Natural killer cell (primary cell): ENCODE results near the gene DENND5B. TPM values are rescaled to one million over a fixed set of nuclear protein-coding genes. Genes with fewer than 3 reads are reported as not detected.

ENCODE experiments used
- ATAC-seq, 3 donors: fragments of 150-1000 bp in 2 of 3; fragments of 200-7000 bp in 1 of 3; cut with Tn5 transposase; 1 replicate in 1 of 3; 2 replicates in 2 of 3; pipeline ENCODE4 v1.10.0; 2021; ENCODE audit warnings: mild to moderate bottlenecking in 2 of 3, moderate library complexity in 2 of 3
- DNase-seq, 2 donors: peaks; one replicate each; pipeline versions ENCODE4 v3.0.0 to v3.0.0-alpha.2; 2013 to 2021; ENCODE audit warnings: mixed read lengths in 1 of 2
- H3K27ac ChIP-seq: one replicate; pipeline ENCODE4 v1.5.1; 2013; ENCODE audit warnings: mild to moderate bottlenecking, low read length
- H3K27me3 ChIP-seq: one replicate; pipeline ENCODE4 v1.6.1; 2013; ENCODE audit warnings: low read length; ENCODE audit not compliant: control insufficient read depth, insufficient read depth
- H3K36me3 ChIP-seq: one replicate; pipeline ENCODE4 v1.6.1; 2013; ENCODE audit warnings: low read length; ENCODE audit not compliant: control insufficient read depth, insufficient read depth
- H3K4me1 ChIP-seq: one replicate; pipeline ENCODE4 v1.6.1; 2013; ENCODE audit warnings: low read length; ENCODE audit not compliant: control insufficient read depth, insufficient read depth
- H3K4me3 ChIP-seq: one replicate; pipeline ENCODE4 v1.5.1; 2013; ENCODE audit warnings: low read length
- H3K9me3 ChIP-seq: one replicate; pipeline ENCODE4 v1.6.1; 2013; ENCODE audit warnings: low read length; ENCODE audit not compliant: control insufficient read depth, insufficient read depth
- H3K27ac Mint-ChIP-seq, 2 donors: one replicate each; pipeline ENCODE4 v1.8.0; 2022; ENCODE audit warnings: mild to moderate bottlenecking in 2 of 2, mixed read lengths in 2 of 2, moderate library complexity in 1 of 2
- H3K27me3 Mint-ChIP-seq, 2 donors: one replicate each; pipeline ENCODE4 v1.8.0; 2022; ENCODE audit warnings: low read depth in 2 of 2, mixed read lengths in 2 of 2
- H3K36me3 Mint-ChIP-seq: one replicate; pipeline ENCODE4 v1.8.0; 2022; ENCODE audit warnings: mixed read lengths
- H3K4me1 Mint-ChIP-seq, 2 donors: one replicate each; pipeline ENCODE4 v1.8.0; 2022; ENCODE audit warnings: mixed read lengths in 2 of 2
- H3K4me3 Mint-ChIP-seq: one replicate; pipeline ENCODE4 v1.8.0; 2022; ENCODE audit warnings: mild to moderate bottlenecking, moderate library complexity, mixed read lengths
- H3K9me3 Mint-ChIP-seq, 2 donors: one replicate each; pipeline ENCODE4 v1.8.0; 2022; ENCODE audit warnings: mixed read lengths in 2 of 2
- CTCF ChIP-seq: fragments of 200-600 bp; IDR thresholded peaks from one replicate; pipeline ENCODE4 v1.8.0; 2022; ENCODE audit warnings: antibody characterized with exemption
- WGBS: methylation state at CpG from one replicate; pipeline ENCODE4 v1.1.7; 2013; ENCODE audit warnings: missing lambda C conversion rate; ENCODE audit not compliant: insufficient coverage; 5-methylcytosine and 5-hydroxymethylcytosine counted together
- intact Hi-C: fragments of 100-400 bp; cut with micrococcal nuclease; formaldehyde crosslinking; loops from one replicate; pipeline ENCODE4 v1.14.2; 2022
- total RNA-seq, 4 donors: library from RNA; stranded (reverse); fragments of 120-200 nt in 1 of 4; gene quantifications; one replicate each; pipeline versions ENCODE4 v1.2.3 to v1.2.4, GENCODE V29; 2013 to 2022

The DENND5B gene
- total RNA-seq, 3 donors from 2014 or later (not counting 1 experiment from before 2014, with no cell fraction given): 0.52 to 2.4 (median 0.70) TPM

- Histone ChIP-seq H3K4me1 (no peaks in the 10 kb centered on the region), H3K36me3 (no peaks in the 10 kb centered on the region), H3K27ac (no peak overlapping the region), H3K4me3 (no peak overlapping the region), H3K27me3 (no peaks in the 10 kb centered on the region), H3K9me3 (no peaks in the 10 kb centered on the region)
- WGBS: 80% methylated on average over 5 of the region's 5 CpGs
- H3K4me3 Mint-ChIP-seq: no peak overlapping the region
- DNase-seq (no peak), ATAC-seq (no peak)
- H3K27me3 Mint-ChIP-seq: no peaks in the 10 kb centered on the region
- intact Hi-C loops: no loop called here
- H3K27ac Mint-ChIP-seq: no peak overlapping the region
- no peaks in the 10 kb centered on the region for H3K4me1 Mint-ChIP-seq
- H3K9me3 Mint-ChIP-seq: no peaks in the 10 kb centered on the region
- H3K36me3 Mint-ChIP-seq: no peaks in the 10 kb centered on the region
- TF ChIP-seq CTCF: no peak
Measured at GRCh38 chr12:31479516-31480210, 111.3 kb downstream of the DENND5B start.

- no peaks in the 10 kb centered on the region for H3K36me3 ChIP-seq
- H3K9me3 ChIP-seq: no peaks in the 10 kb centered on the region
- Mint-ChIP-seq H3K27ac (no peak overlapping the region), H3K9me3 (no peaks in the 10 kb centered on the region), H3K36me3 (no peaks in the 10 kb centered on the region), H3K27me3 (no peaks in the 10 kb centered on the region), H3K4me3 (no peak overlapping the region), H3K4me1 (no peaks in the 10 kb centered on the region)
- no peaks in the 10 kb centered on the region for H3K27me3 ChIP-seq
- H3K4me1 ChIP-seq: no peaks in the 10 kb centered on the region
- WGBS: 72% methylated on average over 2 of the region's 3 CpGs
- intact Hi-C loops: no loop called here
- no peak overlapping the region for H3K27ac ChIP-seq
- TF ChIP-seq CTCF: no peak
- no peak overlapping the region for H3K4me3 ChIP-seq
- ATAC-seq (no peak), DNase-seq (no peak)
Measured at GRCh38 chr12:31478898-31479297, 112.0 kb downstream of the DENND5B start.

- ATAC-seq: no peak
- H3K27ac Mint-ChIP-seq: no peak overlapping the region
- no peaks in the 10 kb centered on the region for H3K36me3 Mint-ChIP-seq
- WGBS: 96% methylated on average over 4 of the region's 5 CpGs
- no peak for TF ChIP-seq CTCF
- no peaks in the 10 kb centered on the region for H3K27me3 ChIP-seq
- H3K9me3 ChIP-seq: no peaks in the 10 kb centered on the region
- H3K9me3 Mint-ChIP-seq: no peaks in the 10 kb centered on the region
- no peaks in the 10 kb centered on the region for H3K36me3 ChIP-seq
- no peak overlapping the region for H3K4me3 Mint-ChIP-seq
- H3K4me3 ChIP-seq: no peak overlapping the region
- no peaks in the 10 kb centered on the region for H3K27me3 Mint-ChIP-seq
- no peak overlapping the region for H3K27ac ChIP-seq
- no peaks in the 10 kb centered on the region for H3K4me1 ChIP-seq
- intact Hi-C loops: no loop called here
- no peaks in the 10 kb centered on the region for H3K4me1 Mint-ChIP-seq
- DNase-seq: no peak
Measured at GRCh38 chr12:31478425-31478824, 112.5 kb downstream of the DENND5B start.

GRCh38 chr12:31477687-31478086, 113.2 kb downstream of the DENND5B start:
- Histone ChIP-seq H3K36me3 (no peaks in the 10 kb centered on the region), H3K27me3 (no peaks in the 10 kb centered on the region), H3K9me3 (no peaks in the 10 kb centered on the region), H3K4me1 (no peaks in the 10 kb centered on the region), H3K27ac (no peak overlapping the region), H3K4me3 (no peak overlapping the region)
- no peak for TF ChIP-seq CTCF
- H3K27me3 Mint-ChIP-seq: no peaks in the 10 kb centered on the region
- H3K27ac Mint-ChIP-seq: no peak overlapping the region
- no peaks in the 10 kb centered on the region for H3K9me3 Mint-ChIP-seq
- H3K4me3 Mint-ChIP-seq: no peak overlapping the region
- no peaks in the 10 kb centered on the region for H3K36me3 Mint-ChIP-seq
- no peaks in the 10 kb centered on the region for H3K4me1 Mint-ChIP-seq
- DNase-seq (no peak), ATAC-seq (no peak)
- intact Hi-C loops: no loop called here
